GM12878 (cell line): ENCODE results near the gene MYH7B. TPM values are rescaled to one million over a fixed set of nuclear protein-coding genes. Genes with fewer than 3 reads are reported as not detected.

Source experiments
- ATAC-seq: fragments of 200-7000 bp; cut with Tn5 transposase; 3 replicates; pipeline ENCODE4 v1.9.1; 2020; ENCODE audit warnings: mild to moderate bottlenecking, moderate library complexity
- BruUV-seq: library from RNA; stranded (reverse); fragments of 400-500 nt; replicated peaks from 2 replicates; lab custom pipeline; 2021; lab: Mats Ljungman, UMichigan
- CTCF ChIA-PET: fragments of 300-600 bp; sonication (Branson Sonifier 250); formaldehyde crosslinking; extraction: SDS; loops from one replicate; lab custom pipeline; 2021; ENCODE audit warnings: inconsistent platforms; lab: Yijun Ruan, JAX
- POLR2A ChIA-PET: fragments of 350-600 bp; formaldehyde crosslinking; extraction: SDS; loops from one replicate; lab custom pipeline; 2021; ENCODE audit warnings: inconsistent platforms; lab: Charles Lee
- RAD21 ChIA-PET: fragments of 300-600 bp; sonication (Branson Sonifier 250); formaldehyde crosslinking; loops from one replicate; lab custom pipeline; 2023; ENCODE audit warnings: antibody characterized with exemption; ENCODE audit not compliant: unreplicated experiment; lab: Charles Lee
- SMC1A ChIA-PET: fragments of 300-600 bp; sonication (Branson Sonifier 250); formaldehyde crosslinking; loops from one replicate; lab custom pipeline; 2023; ENCODE audit not compliant: unreplicated experiment, uncharacterized antibody; lab: Charles Lee
- DNase-seq: peaks from one replicate; pipeline ENCODE4 v3.0.0-alpha.2; 2011; ENCODE audit warnings: low read depth, low spot score
- FAIRE-seq: peaks from 3 replicates; lab custom pipeline; 2011; peaks lifted over from hg19 to GRCh38; lab: Jason Lieb, UNC
- H2AFZ ChIP-seq: 2 replicates; pipeline ENCODE4 v1.6.0; 2011; ENCODE audit warnings: low read depth, low read length, control low read depth; ENCODE audit not compliant: control insufficient read depth
- H3K27ac ChIP-seq: 2 replicates; pipeline ENCODE4 v1.5.1; 2011; ENCODE audit warnings: control low read depth; ENCODE audit not compliant: control insufficient read depth, insufficient read depth
- H3K27me3 ChIP-seq, 2 experiments: replicated peaks in 1 of 2; 2 replicates each; pipeline versions ENCODE4 v1.6.0 to v1.6.1; 2011; ENCODE audit warnings: low read length in 1 of 2; ENCODE audit not compliant: control insufficient read depth in 2 of 2, insufficient read depth in 2 of 2
- H3K36me3 ChIP-seq, 2 experiments: 2 replicates each; pipeline ENCODE4 v1.5.1; 2011; ENCODE audit warnings: low read length in 1 of 2; ENCODE audit not compliant: control insufficient read depth in 2 of 2, insufficient read depth in 2 of 2
- H3K4me1 ChIP-seq: 2 replicates; pipeline ENCODE4 v1.6.1; 2011; ENCODE audit warnings: mild to moderate bottlenecking, low read length, moderate library complexity, mixed read lengths; ENCODE audit not compliant: control insufficient read depth, insufficient read depth
- H3K4me2 ChIP-seq: 2 replicates; pipeline ENCODE4 v1.6.0; 2011; ENCODE audit warnings: control low read depth; ENCODE audit not compliant: control insufficient read depth, insufficient read depth
- H3K4me3 ChIP-seq: fragments of 200-600 bp; sonication (generic); 2 replicates; pipeline ENCODE4 v1.5.1; 2016
- H3K79me2 ChIP-seq: 2 replicates; pipeline ENCODE4 v1.6.0; 2011; ENCODE audit warnings: low read length; ENCODE audit not compliant: control insufficient read depth, insufficient read depth
- H3K9ac ChIP-seq: 2 replicates; pipeline ENCODE4 v1.8.0; 2011; ENCODE audit warnings: low read length, control low read depth, mixed read lengths; ENCODE audit not compliant: control insufficient read depth, insufficient read depth
- H3K9me3 ChIP-seq: replicated peaks from 3 replicates; pipeline ENCODE4 v1.5.1; 2011; ENCODE audit warnings: mild to moderate bottlenecking, low read length; ENCODE audit not compliant: control insufficient read depth, insufficient read depth
- H4K20me1 ChIP-seq: 2 replicates; pipeline ENCODE4 v1.6.0; 2011; ENCODE audit not compliant: control insufficient read depth, insufficient read depth
- CBX5 ChIP-seq: sonication (generic); IDR thresholded peaks from 2 replicates; pipeline ENCODE4 v1.6.1; 2016; ENCODE audit warnings: low read depth, moderate library complexity, mild to moderate bottlenecking, inconsistent platforms
- CEBPB ChIP-seq, 2 experiments: fragments of 150-350 bp in 1 of 2; IDR thresholded peaks; 2 replicates each; pipeline ENCODE4 v1.6.1; 2012 to 2014; ENCODE audit warnings: low read depth in 2 of 2, low read length in 2 of 2, borderline replicate concordance in 1 of 2, inconsistent platforms in 1 of 2
- EED ChIP-seq: sonication (generic); IDR thresholded peaks from 2 replicates; pipeline ENCODE4 v1.6.1; 2016; ENCODE audit warnings: antibody characterized with exemption, low read depth
- JUND ChIP-seq: IDR thresholded peaks from 2 replicates; pipeline ENCODE4 v1.6.1; 2012; ENCODE audit warnings: low read depth, mild to moderate bottlenecking, low read length, improper control_type of control experiment, moderate library complexity
- MYC ChIP-seq: IDR thresholded peaks from 2 replicates; pipeline ENCODE4 v1.6.1; 2011; ENCODE audit warnings: mild to moderate bottlenecking, low read length, moderate library complexity, inconsistent platforms; ENCODE audit not compliant: insufficient read depth, insufficient replicate concordance, insufficient read length, severe bottlenecking
- NFYB ChIP-seq: IDR thresholded peaks from 2 replicates; pipeline ENCODE4 v1.6.1; 2011; ENCODE audit warnings: low read depth, mild to moderate bottlenecking, low read length, improper control_type of control experiment, moderate library complexity; ENCODE audit not compliant: insufficient read depth
- RUNX3 ChIP-seq: IDR thresholded peaks from 2 replicates; pipeline ENCODE4 v1.6.1; 2012; ENCODE audit warnings: low read length, inconsistent platforms
- SMAD1 ChIP-seq: fragments of 450-650 bp; IDR thresholded peaks from 2 replicates; pipeline ENCODE4 v1.6.1; 2018; ENCODE audit warnings: mild to moderate bottlenecking, low read depth; ENCODE audit not compliant: partially characterized antibody
- SMAD5 ChIP-seq: IDR thresholded peaks from 2 replicates; pipeline ENCODE4 v1.6.1; 2016; ENCODE audit warnings: antibody characterized with exemption, low read depth
- SPI1 ChIP-seq: IDR thresholded peaks from 2 replicates; pipeline ENCODE4 v1.6.1; 2011; ENCODE audit warnings: low read depth, mild to moderate bottlenecking, low read length, moderate library complexity, borderline replicate concordance; ENCODE audit not compliant: insufficient read depth
- STAT1 ChIP-seq: fragments of 450-650 bp; conservative IDR thresholded peaks from 2 replicates; pipeline ENCODE4 v1.6.1; 2014; ENCODE audit warnings: antibody characterized with exemption, mild to moderate bottlenecking
- ZNF384 ChIP-seq: IDR thresholded peaks from 2 replicates; pipeline ENCODE4 v1.6.1; 2012; ENCODE audit warnings: low read depth, mild to moderate bottlenecking, low read length, improper control_type of control experiment, borderline replicate concordance
- WGBS: methylation state at CpG from one replicate; pipeline ENCODE4 v1.1.6; 2016; ENCODE audit warnings: low lambda C conversion rate; ENCODE audit not compliant: insufficient replicate concordance, insufficient coverage; ENCODE audit errors: missing lambda C conversion rate; 5-methylcytosine and 5-hydroxymethylcytosine counted together
- in situ Hi-C: fragments of 300-500 bp; cut with MboI; formaldehyde crosslinking; loops from 9 replicates; pipeline ENCODE4 v1.14.3; 2018; ENCODE audit warnings: mixed read lengths
- intact Hi-C: fragments of 100-400 bp; cut with micrococcal nuclease; formaldehyde crosslinking; loops from one replicate; pipeline ENCODE4 v1.14.2; 2022; ENCODE audit not compliant: unreplicated experiment
- polyA plus RNA-seq, 11 experiments: library from polyadenylated mRNA; depleted of rRNA in 4 of 11; unstranded in 6 of 11; stranded (reverse) in 5 of 11; fragments of >200 nt; fragmentation: Nextera tagmentation in 4 of 11; fragmentation: Illumina TruSeq in 1 of 11; extraction: Ambion mirVana in 4 of 11; extraction: Trizol in 1 of 11; gene quantifications; 1 replicate in 1 of 11; 2 replicates in 10 of 11; pipeline versions ENCODE4 v1.2.1 to v1.2.3, GENCODE V29; 2011 to 2016; ENCODE audit warnings: inconsistent platforms in 2 of 11, missing spikeins in 2 of 11, low read depth in 1 of 11
- total RNA-seq, 4 experiments: library from RNA; depleted of rRNA in 3 of 4; stranded (reverse); fragments of >200 nt in 3 of 4; fragmentation: Illumina TruSeq in 1 of 4; extraction: Trizol in 1 of 4; gene quantifications; 2 replicates each; pipeline versions ENCODE4 v1.2.1 to v1.2.3, GENCODE V29; 2013 to 2021
- TF ChIP-seq, protein P1 (sequence below): IDR thresholded peaks from 2 replicates; pipeline ENCODE4 v1.6.1; 2011; ENCODE audit warnings: borderline replicate concordance, low read depth, mild to moderate bottlenecking, moderate library complexity, low read length; ENCODE audit not compliant: insufficient read depth, poor library complexity, severe bottlenecking
- TF ChIP-seq, protein P2 (sequence below): fragments of 450-650 bp; IDR thresholded peaks from 2 replicates; pipeline ENCODE4 v1.6.1; 2016; ENCODE audit warnings: mild to moderate bottlenecking, moderate library complexity, borderline replicate concordance
- TF ChIP-seq, protein P3 (sequence below): fragments of 450-650 bp; IDR thresholded peaks from 2 replicates; pipeline ENCODE4 v1.6.1; 2016; ENCODE audit warnings: mild to moderate bottlenecking
- TF ChIP-seq, protein P4 (sequence below): fragments of 450-650 bp; IDR thresholded peaks from 2 replicates; pipeline ENCODE4 v1.6.1; 2014; ENCODE audit warnings: mild to moderate bottlenecking

The MYH7B gene
- total and polyA plus RNA-seq, 10 of the 15 experiments (the other 5 are each of a cell fraction or from before 2014, with no cell fraction given) = 0.01 to 0.40 (median 0.20) TPM; not detected in 3

DNA sequence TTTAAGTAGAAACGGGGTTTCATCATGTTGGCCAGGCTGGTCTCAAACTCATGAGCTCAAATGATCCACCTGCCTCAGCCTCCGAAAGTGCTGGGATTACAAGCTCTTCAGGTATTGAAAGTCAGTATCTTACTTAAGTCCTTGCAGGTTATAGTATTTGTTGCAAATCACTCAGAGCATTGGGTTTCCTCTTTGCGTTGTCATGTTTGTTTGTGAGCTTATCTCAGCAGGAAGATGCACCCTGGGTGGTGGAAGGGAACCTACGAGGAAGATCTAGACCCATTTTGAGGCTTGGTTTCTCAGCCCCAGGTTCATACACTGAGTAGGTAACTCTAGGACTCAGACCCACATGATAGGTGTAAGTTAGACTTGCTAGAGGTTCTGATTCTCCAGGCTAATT is 18.6 kb downstream of the MYH7B start:
- Histone ChIP-seq H3K4me2 (no peak overlapping the region), H3K9ac (no peak overlapping the region), H2AFZ (no peak overlapping the region), H3K36me3 (no peaks in the 10 kb centered on the region), H3K4me1 (no peaks in the 10 kb centered on the region), H3K27me3 (no peaks in the 10 kb centered on the region), H3K79me2 (no peaks in the 10 kb centered on the region), H3K27ac (no peak overlapping the region), H3K9me3 (no peaks in the 10 kb centered on the region), H3K4me3 (no peak overlapping the region), H4K20me1 (no peaks in the 10 kb centered on the region)
- ChIA-PET CTCF (no interaction called here), SMC1A (interaction anchor here (1.1 kb wide), 1 partner anchor 33 kb away, joined by 3 read pairs; no protein-coding TSS in a partner anchor), RAD21 (interaction anchor here (0.6 kb wide), 1 partner anchor 17 kb away, joined by 3 read pairs; no protein-coding TSS in a partner anchor), POLR2A (no interaction called here)
- ATAC-seq (no peak), DNase-seq (no peak), FAIRE-seq (no peak)
- intact Hi-C loops (no loop called here), in situ Hi-C loops (no loop called here)
- no TSS peak for BruUV-seq
- WGBS = 25% methylated on average over 3 of the region's 4 CpGs
- TF ChIP-seq CEBPB (IDR thresholded peaks at IDR 0.05; ENCODE audit: borderline replicate concordance in 1 of 2, low read depth in 2 of 2, low read length in 2 of 2) (no peak), STAT1 (no peak), EED (no peak), CBX5 (no peak), RUNX3 (no peak), ZNF384 (no peak), NFYB (no peak), SMAD5 (no peak), JUND (no peak), MYC (no peak), SPI1 (no peak), SMAD1 (no peak)
- TF ChIP-seq, protein P1, sequence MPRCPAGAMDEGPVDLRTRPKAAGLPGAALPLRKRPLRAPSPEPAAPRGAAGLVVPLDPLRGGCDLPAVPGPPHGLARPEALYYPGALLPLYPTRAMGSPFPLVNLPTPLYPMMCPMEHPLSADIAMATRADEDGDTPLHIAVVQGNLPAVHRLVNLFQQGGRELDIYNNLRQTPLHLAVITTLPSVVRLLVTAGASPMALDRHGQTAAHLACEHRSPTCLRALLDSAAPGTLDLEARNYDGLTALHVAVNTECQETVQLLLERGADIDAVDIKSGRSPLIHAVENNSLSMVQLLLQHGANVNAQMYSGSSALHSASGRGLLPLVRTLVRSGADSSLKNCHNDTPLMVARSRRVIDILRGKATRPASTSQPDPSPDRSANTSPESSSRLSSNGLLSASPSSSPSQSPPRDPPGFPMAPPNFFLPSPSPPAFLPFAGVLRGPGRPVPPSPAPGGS = no peak
- TF ChIP-seq, protein P2, sequence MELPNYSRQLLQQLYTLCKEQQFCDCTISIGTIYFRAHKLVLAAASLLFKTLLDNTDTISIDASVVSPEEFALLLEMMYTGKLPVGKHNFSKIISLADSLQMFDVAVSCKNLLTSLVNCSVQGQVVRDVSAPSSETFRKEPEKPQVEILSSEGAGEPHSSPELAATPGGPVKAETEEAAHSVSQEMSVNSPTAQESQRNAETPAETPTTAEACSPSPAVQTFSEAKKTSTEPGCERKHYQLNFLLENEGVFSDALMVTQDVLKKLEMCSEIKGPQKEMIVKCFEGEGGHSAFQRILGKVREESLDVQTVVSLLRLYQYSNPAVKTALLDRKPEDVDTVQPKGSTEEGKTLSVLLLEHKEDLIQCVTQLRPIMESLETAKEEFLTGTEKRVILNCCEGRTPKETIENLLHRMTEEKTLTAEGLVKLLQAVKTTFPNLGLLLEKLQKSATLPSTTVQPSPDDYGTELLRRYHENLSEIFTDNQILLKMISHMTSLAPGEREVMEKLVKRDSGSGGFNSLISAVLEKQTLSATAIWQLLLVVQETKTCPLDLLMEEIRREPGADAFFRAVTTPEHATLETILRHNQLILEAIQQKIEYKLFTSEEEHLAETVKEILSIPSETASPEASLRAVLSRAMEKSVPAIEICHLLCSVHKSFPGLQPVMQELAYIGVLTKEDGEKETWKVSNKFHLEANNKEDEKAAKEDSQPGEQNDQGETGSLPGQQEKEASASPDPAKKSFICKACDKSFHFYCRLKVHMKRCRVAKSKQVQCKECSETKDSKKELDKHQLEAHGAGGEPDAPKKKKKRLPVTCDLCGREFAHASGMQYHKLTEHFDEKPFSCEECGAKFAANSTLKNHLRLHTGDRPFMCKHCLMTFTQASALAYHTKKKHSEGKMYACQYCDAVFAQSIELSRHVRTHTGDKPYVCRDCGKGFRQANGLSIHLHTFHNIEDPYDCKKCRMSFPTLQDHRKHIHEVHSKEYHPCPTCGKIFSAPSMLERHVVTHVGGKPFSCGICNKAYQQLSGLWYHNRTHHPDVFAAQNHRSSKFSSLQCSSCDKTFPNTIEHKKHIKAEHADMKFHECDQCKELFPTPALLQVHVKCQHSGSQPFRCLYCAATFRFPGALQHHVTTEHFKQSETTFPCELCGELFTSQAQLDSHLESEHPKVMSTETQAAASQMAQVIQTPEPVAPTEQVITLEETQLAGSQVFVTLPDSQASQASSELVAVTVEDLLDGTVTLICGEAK = no peak
- TF ChIP-seq, protein P3, sequence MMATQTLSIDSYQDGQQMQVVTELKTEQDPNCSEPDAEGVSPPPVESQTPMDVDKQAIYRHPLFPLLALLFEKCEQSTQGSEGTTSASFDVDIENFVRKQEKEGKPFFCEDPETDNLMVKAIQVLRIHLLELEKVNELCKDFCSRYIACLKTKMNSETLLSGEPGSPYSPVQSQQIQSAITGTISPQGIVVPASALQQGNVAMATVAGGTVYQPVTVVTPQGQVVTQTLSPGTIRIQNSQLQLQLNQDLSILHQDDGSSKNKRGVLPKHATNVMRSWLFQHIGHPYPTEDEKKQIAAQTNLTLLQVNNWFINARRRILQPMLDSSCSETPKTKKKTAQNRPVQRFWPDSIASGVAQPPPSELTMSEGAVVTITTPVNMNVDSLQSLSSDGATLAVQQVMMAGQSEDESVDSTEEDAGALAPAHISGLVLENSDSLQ = no peak
- TF ChIP-seq, protein P4, sequence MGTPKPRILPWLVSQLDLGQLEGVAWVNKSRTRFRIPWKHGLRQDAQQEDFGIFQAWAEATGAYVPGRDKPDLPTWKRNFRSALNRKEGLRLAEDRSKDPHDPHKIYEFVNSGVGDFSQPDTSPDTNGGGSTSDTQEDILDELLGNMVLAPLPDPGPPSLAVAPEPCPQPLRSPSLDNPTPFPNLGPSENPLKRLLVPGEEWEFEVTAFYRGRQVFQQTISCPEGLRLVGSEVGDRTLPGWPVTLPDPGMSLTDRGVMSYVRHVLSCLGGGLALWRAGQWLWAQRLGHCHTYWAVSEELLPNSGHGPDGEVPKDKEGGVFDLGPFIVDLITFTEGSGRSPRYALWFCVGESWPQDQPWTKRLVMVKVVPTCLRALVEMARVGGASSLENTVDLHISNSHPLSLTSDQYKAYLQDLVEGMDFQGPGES = no peak
